ENCODE data around the gene ITGB5. TPM values are rescaled to one million over a fixed set of nuclear protein-coding genes. Genes with fewer than 3 reads are reported as not detected.

Gene ITGB5
- total RNA-seq, 1 donor from 2014 or later = 122 TPM

GRCh38 chr3:124881976-124882697 is 5.0 kb downstream of the ITGB5 start:
- no peak for TF ChIP-seq CTCF (IDR thresholded peaks at IDR 0.05; ENCODE audit: borderline replicate concordance)
- Histone ChIP-seq H3K36me3 (no peaks in the 10 kb centered on the region), H3K27me3 (ENCODE audit: low read depth) (no peaks in the 10 kb centered on the region), H3K27ac (replicated peaks) (peak overlapping the region; percentile 24), H3K9me3 (replicated peaks) (no peaks in the 10 kb centered on the region), H3K4me3 (no peak overlapping the region), H3K4me1 (peaks cover 81% of the 10 kb centered on the region)
- intact Hi-C loops (cut with micrococcal nuclease) = no loop called here
- no peak for DNase-seq

DNA sequence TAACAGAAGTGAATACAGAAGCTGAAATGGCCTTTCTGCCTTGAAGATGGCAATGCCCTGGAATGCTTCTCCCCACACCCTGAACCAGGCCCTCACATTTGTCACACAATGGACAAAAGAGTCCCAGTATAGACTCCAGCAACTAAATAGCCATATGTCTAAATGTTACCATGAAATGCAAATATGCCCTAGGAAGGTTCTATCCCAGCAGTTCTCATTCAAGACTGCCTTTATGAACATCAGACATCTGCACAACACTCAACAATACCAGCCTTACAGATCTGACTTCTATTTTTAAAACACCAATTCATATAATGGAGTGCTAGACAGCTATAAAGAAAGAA is 7.9 kb downstream of the ITGB5 start:
- no peak overlapping the region for H3K4me3 ChIP-seq
- no peaks in the 10 kb centered on the region for H3K27me3 ChIP-seq (ENCODE audit: low read depth)
- H3K27ac ChIP-seq (replicated peaks) = peak overlapping the region; percentile 66
- TF ChIP-seq CTCF (IDR thresholded peaks at IDR 0.05; ENCODE audit: borderline replicate concordance) = no peak
- peaks cover 80% of the 10 kb centered on the region for H3K4me1 ChIP-seq
- H3K9me3 ChIP-seq (replicated peaks) = no peaks in the 10 kb centered on the region
- DNase-seq = no peak
- intact Hi-C loops (cut with micrococcal nuclease) = no loop called here
- no peaks in the 10 kb centered on the region for H3K36me3 ChIP-seq

GRCh38 chr3:124878561-124879336 is 8.4 kb downstream of the ITGB5 start:
- no peak for TF ChIP-seq CTCF (IDR thresholded peaks at IDR 0.05; ENCODE audit: borderline replicate concordance)
- Histone ChIP-seq H3K4me3 (no peak overlapping the region), H3K27ac (replicated peaks) (peak overlapping the region; percentile 66), H3K4me1 (peaks cover 77% of the 10 kb centered on the region), H3K27me3 (ENCODE audit: low read depth) (no peaks in the 10 kb centered on the region), H3K9me3 (replicated peaks) (no peaks in the 10 kb centered on the region), H3K36me3 (no peaks in the 10 kb centered on the region)
- no peak for DNase-seq
- intact Hi-C loops (cut with micrococcal nuclease) = no loop called here

GRCh38 chr3:124877674-124878073 is 9.5 kb downstream of the ITGB5 start:
- H3K27ac ChIP-seq (replicated peaks) = peak overlapping the region; percentile 66
- DNase-seq = no peak
- H3K4me1 ChIP-seq = peaks cover 74% of the 10 kb centered on the region
- intact Hi-C loops (cut with micrococcal nuclease) = no loop called here
- peaks cover 7% of the 10 kb centered on the region for H3K36me3 ChIP-seq
- no peaks in the 10 kb centered on the region for H3K27me3 ChIP-seq (ENCODE audit: low read depth)
- H3K9me3 ChIP-seq (replicated peaks) = no peaks in the 10 kb centered on the region
- no peak for TF ChIP-seq CTCF (IDR thresholded peaks at IDR 0.05; ENCODE audit: borderline replicate concordance)
- H3K4me3 ChIP-seq = no peak overlapping the region

DNA sequence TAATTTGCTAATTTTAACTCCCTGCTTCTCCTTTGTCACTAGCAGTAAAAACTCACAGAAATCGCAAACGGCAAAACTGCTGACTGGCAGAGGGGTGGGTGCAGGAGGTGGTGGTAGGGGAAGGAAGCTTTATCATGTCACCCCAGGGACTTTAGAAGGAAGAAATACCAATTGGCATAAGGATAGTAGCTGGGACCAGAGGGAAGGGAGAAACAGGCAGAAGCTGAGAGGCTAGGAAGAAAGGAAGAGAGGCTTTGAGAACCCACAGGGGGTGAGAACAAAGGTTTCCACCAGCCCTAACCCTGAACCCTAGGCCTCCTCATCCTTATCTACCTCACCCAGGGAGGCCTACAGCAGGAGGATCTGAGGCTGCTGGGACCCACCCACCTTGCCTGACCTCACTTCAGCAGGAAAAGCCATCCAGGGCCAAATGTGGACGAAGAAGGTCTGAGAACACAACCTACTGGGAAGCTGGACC is 10.7 kb downstream of the ITGB5 start:
- peak overlapping the region; percentile 47 for H3K27ac ChIP-seq (replicated peaks)
- no peak for TF ChIP-seq CTCF (IDR thresholded peaks at IDR 0.05; ENCODE audit: borderline replicate concordance)
- intact Hi-C loops (cut with micrococcal nuclease) = no loop called here

More for the DNA sequence above, 10.7 kb downstream of the ITGB5 start:
- Histone ChIP-seq H3K36me3 (peaks cover 19% of the 10 kb centered on the region), H3K27me3 (ENCODE audit: low read depth) (no peaks in the 10 kb centered on the region), H3K9me3 (replicated peaks) (no peaks in the 10 kb centered on the region), H3K4me3 (no peak overlapping the region), H3K4me1 (peaks cover 64% of the 10 kb centered on the region)
- no peak for DNase-seq
